Liver (tissue), 9 donors: ENCODE results near the gene PITPNC1. TPM values are rescaled to one million over a fixed set of nuclear protein-coding genes. Genes with fewer than 3 reads are reported as not detected.

Source experiments
- DNase-seq: peaks from one replicate; pipeline ENCODE4 v3.0.0-alpha.2; 2017; ENCODE audit warnings: low spot score
- H3K27ac ChIP-seq, 2 donors: one replicate each; pipeline ENCODE4 v1.7.0; 2013; ENCODE audit warnings: inconsistent platforms in 2 of 2, low read length in 2 of 2, control low read depth in 1 of 2, low read depth in 1 of 2, mild to moderate bottlenecking in 1 of 2
- H3K27me3 ChIP-seq, 4 donors: one replicate each; pipeline versions ENCODE4 v1.6.1 to v1.7.0; 2013; ENCODE audit warnings: low read length in 3 of 4, inconsistent platforms in 1 of 4, mild to moderate bottlenecking in 1 of 4, moderate library complexity in 1 of 4; ENCODE audit not compliant: control insufficient read depth in 4 of 4, insufficient read depth in 4 of 4
- H3K36me3 ChIP-seq, 4 donors: one replicate each; pipeline versions ENCODE4 v1.6.1 to v1.7.0; 2013; ENCODE audit warnings: low read length in 3 of 4, mild to moderate bottlenecking in 3 of 4, low read depth in 1 of 4, moderate library complexity in 1 of 4; ENCODE audit not compliant: control insufficient read depth in 4 of 4, insufficient read depth in 3 of 4
- H3K4me1 ChIP-seq, 4 donors: one replicate each; pipeline versions ENCODE4 v1.6.1 to v1.7.0; 2013; ENCODE audit warnings: low read length in 3 of 4, mild to moderate bottlenecking in 3 of 4, moderate library complexity in 1 of 4; ENCODE audit not compliant: control insufficient read depth in 4 of 4, insufficient read depth in 4 of 4
- H3K4me3 ChIP-seq, 3 donors: one replicate each; pipeline versions ENCODE4 v1.6.1 to v1.7.0; 2013; ENCODE audit warnings: low read length in 3 of 3, control low read depth in 1 of 3, low read depth in 1 of 3, mild to moderate bottlenecking in 1 of 3
- H3K9ac ChIP-seq, 2 donors: one replicate each; pipeline ENCODE4 v1.7.0; 2013; ENCODE audit warnings: low read length in 2 of 2, mild to moderate bottlenecking in 2 of 2, moderate library complexity in 2 of 2, control low read depth in 1 of 2, low read depth in 1 of 2
- H3K9me3 ChIP-seq, 4 donors: one replicate each; pipeline versions ENCODE4 v1.6.1 to v1.7.0; 2013; ENCODE audit warnings: low read length in 3 of 4; ENCODE audit not compliant: control insufficient read depth in 4 of 4
- CTCF ChIP-seq: fragments of 150-350 bp; IDR thresholded peaks from 2 replicates; pipeline ENCODE4 v1.5.1; 2017; ENCODE audit warnings: improper control_type of control experiment, low read depth, low read length; ENCODE audit not compliant: missing input control
- EGR1 ChIP-seq, 2 donors: IDR thresholded peaks; 2 replicates each; pipeline ENCODE4 v1.6.1; 2016 to 2018; ENCODE audit warnings: antibody characterized with exemption in 2 of 2, low read depth in 2 of 2
- FOXA1 ChIP-seq: IDR thresholded peaks from 2 replicates; pipeline ENCODE4 v1.6.1; 2016; ENCODE audit warnings: antibody characterized with exemption
- FOXA2 ChIP-seq: IDR thresholded peaks from 2 replicates; pipeline ENCODE4 v1.6.1; 2016; ENCODE audit warnings: antibody characterized with exemption
- GABPA ChIP-seq, 2 donors: IDR thresholded peaks in 1 of 2; conservative IDR thresholded peaks in 1 of 2; 2 replicates each; pipeline ENCODE4 v1.6.1; 2016; ENCODE audit warnings: antibody characterized with exemption in 2 of 2, mild to moderate bottlenecking in 1 of 2, moderate library complexity in 1 of 2
- HNF4A ChIP-seq, 2 donors: conservative IDR thresholded peaks; 2 replicates each; pipeline ENCODE4 v1.6.1; 2016; ENCODE audit warnings: antibody characterized with exemption in 2 of 2, mild to moderate bottlenecking in 2 of 2
- HNF4G ChIP-seq: IDR thresholded peaks from 2 replicates; pipeline ENCODE4 v1.6.1; 2016; ENCODE audit warnings: antibody characterized with exemption
- JUND ChIP-seq, 2 donors: IDR thresholded peaks; 2 replicates each; pipeline ENCODE4 v1.6.1; 2016; ENCODE audit warnings: antibody characterized with exemption in 2 of 2
- NR2F2 ChIP-seq: IDR thresholded peaks from 2 replicates; pipeline ENCODE4 v1.6.1; 2016; ENCODE audit warnings: antibody characterized with exemption
- RAD21 ChIP-seq, 2 donors: IDR thresholded peaks; 2 replicates each; pipeline ENCODE4 v1.6.1; 2016; ENCODE audit warnings: antibody characterized with exemption in 2 of 2, mild to moderate bottlenecking in 2 of 2
- REST ChIP-seq: IDR thresholded peaks from 2 replicates; pipeline ENCODE4 v1.6.1; 2016; ENCODE audit warnings: antibody characterized with exemption, mild to moderate bottlenecking
- RXRA ChIP-seq, 2 donors: IDR thresholded peaks; 2 replicates each; pipeline ENCODE4 v1.6.1; 2017 to 2018; ENCODE audit warnings: antibody characterized with exemption in 2 of 2, mild to moderate bottlenecking in 1 of 2
- SP1 ChIP-seq: IDR thresholded peaks from 2 replicates; pipeline ENCODE4 v1.6.1; 2018; ENCODE audit warnings: antibody characterized with exemption, mild to moderate bottlenecking
- TAF1 ChIP-seq: conservative IDR thresholded peaks from 2 replicates; pipeline ENCODE4 v1.6.1; 2016; ENCODE audit warnings: antibody characterized with exemption, mild to moderate bottlenecking
- YY1 ChIP-seq: IDR thresholded peaks from 2 replicates; pipeline ENCODE4 v1.6.1; 2016; ENCODE audit warnings: antibody characterized with exemption, mild to moderate bottlenecking
- WGBS: extraction: QIAGEN DNeasy Blood & Tissue Kit; methylation state at CpG from one replicate; pipeline ENCODE4 v1.1.7; 2013; 5-methylcytosine and 5-hydroxymethylcytosine counted together
- polyA plus RNA-seq, 2 donors: library from polyadenylated mRNA; stranded (reverse) in 1 of 2; unstranded in 1 of 2; fragments of 200-250 nt in 1 of 2; fragments of >200 nt in 1 of 2; fragmentation: Nextera tagmentation in 1 of 2; extraction: Ambion mirVana in 1 of 2; gene quantifications; one replicate each; pipeline versions ENCODE4 v1.2.1 to v1.2.3, GENCODE V29; 2013 to 2015
- total RNA-seq, 2 donors: library from RNA; depleted of rRNA; stranded (reverse); fragments of >200 nt; gene quantifications; one replicate each; pipeline ENCODE4 v1.2.3, GENCODE V29; 2014
- TF ChIP-seq, protein P1 (sequence below): IDR thresholded peaks from 2 replicates; pipeline ENCODE4 v1.6.1; 2016; ENCODE audit warnings: antibody characterized with exemption
- TF ChIP-seq, protein P2 (sequence below): IDR thresholded peaks from 2 replicates; pipeline ENCODE4 v1.6.1; 2016; ENCODE audit warnings: antibody characterized with exemption
- donor health status: healthy.
- donor health status: healthy.
- donor health status: healthy.
- donor health status: healthy.
- donor health status: healthy.

PITPNC1 gene
- total and polyA plus RNA-seq, 4 donors, result 2.3 to 10.2 (median 5.7) TPM

DNA sequence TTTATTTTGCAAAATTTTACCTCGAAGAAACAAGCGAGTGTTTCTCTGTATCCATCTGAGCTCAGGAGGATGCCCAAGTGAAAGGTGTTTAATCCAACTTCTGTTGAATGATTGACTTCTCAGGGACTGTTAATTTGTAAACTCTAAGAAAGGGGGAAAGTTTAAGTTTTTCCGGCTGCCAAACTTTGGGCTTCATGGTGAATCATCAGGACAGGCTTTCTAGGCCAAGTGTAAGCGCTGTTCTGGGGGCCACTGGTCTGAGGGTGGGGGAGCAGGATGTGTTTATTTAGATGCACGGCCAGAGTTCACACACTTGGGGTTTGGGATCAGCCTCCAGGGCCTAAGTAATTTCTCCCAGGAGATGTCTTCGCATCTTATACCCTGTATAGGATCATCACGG, 110.4 kb downstream of the PITPNC1 start:
- H3K27me3 ChIP-seq, result no peaks in the 10 kb centered on the region
- H3K4me1 ChIP-seq, result peaks cover 3 to 9% (median 6%) of the 10 kb centered on the region in 4 donors
- no peaks in the 10 kb centered on the region for H3K36me3 ChIP-seq
- 91% methylated on average over 7 of the region's 7 CpGs for WGBS
- no peak overlapping the region for H3K4me3 ChIP-seq
- TF ChIP-seq TAF1 (no peak), FOXA2 (no peak), YY1 (no peak)
- no peak for DNase-seq
- H3K27ac ChIP-seq, result no peak overlapping the region
- no peaks in the 10 kb centered on the region for H3K9me3 ChIP-seq
- no peak overlapping the region for H3K9ac ChIP-seq

GRCh38 chr17:67488161-67488560, 111.1 kb downstream of the PITPNC1 start:
- Histone ChIP-seq H3K4me1 (peaks cover 3 to 9% (median 6%) of the 10 kb centered on the region in 4 donors), H3K9me3 (no peaks in the 10 kb centered on the region), H3K4me3 (no peak overlapping the region), H3K27me3 (no peaks in the 10 kb centered on the region), H3K27ac (no peak overlapping the region), H3K36me3 (no peaks in the 10 kb centered on the region), H3K9ac (no peak overlapping the region)
- no peak for TF ChIP-seq REST
- TF ChIP-seq JUND (IDR thresholded peaks at IDR 0.05), result no peak
- no peak for TF ChIP-seq TAF1
- TF ChIP-seq RXRA (IDR thresholded peaks at IDR 0.05), result peak in 1 of 2 donors; percentile 24
- TF ChIP-seq HNF4A (conservative IDR thresholded peaks at IDR 0.05), result peak; percentile 55 to 61
- TF ChIP-seq HNF4G, result no peak
- no peak for TF ChIP-seq EGR1 (IDR thresholded peaks at IDR 0.05; ENCODE audit: low read depth in 2 of 2)
- TF ChIP-seq FOXA2, result no peak
- no peak for DNase-seq
- WGBS, result 42% methylated on average over 12 of the region's 12 CpGs

DNA sequence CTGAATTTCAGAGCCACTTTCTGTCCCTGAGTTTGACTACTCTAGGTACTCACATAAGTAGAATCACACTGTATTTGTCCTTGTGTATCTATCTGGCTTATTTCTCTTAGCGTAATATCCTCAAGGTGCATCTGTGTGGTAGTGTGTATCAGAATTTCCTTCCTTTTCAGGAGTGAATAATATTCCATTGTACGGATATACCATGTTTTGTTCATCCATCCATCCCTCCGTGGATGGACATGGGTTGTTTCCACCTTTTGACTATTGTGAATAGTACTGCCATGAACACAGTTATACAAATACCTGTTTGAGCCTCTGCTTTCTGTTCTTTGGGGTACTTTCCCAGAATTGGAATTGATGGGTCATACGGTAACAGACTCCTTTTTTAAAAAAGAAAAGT, 111.7 kb downstream of the PITPNC1 start:
- H3K4me1 ChIP-seq, result peaks cover 3 to 9% (median 6%) of the 10 kb centered on the region in 4 donors
- H3K4me3 ChIP-seq, result no peak overlapping the region
- H3K27me3 ChIP-seq, result no peaks in the 10 kb centered on the region
- no peak overlapping the region for H3K27ac ChIP-seq
- WGBS, result 98% methylated on average over 4 of the region's 4 CpGs
- no peaks in the 10 kb centered on the region for H3K9me3 ChIP-seq
- H3K9ac ChIP-seq, result no peak overlapping the region
- no peak for DNase-seq
- no peaks in the 10 kb centered on the region for H3K36me3 ChIP-seq
- TF ChIP-seq FOXA2 (no peak), RXRA (IDR thresholded peaks at IDR 0.05) (no peak), GABPA (IDR thresholded peaks at IDR 0.05 in 1 of 2, conservative IDR thresholded peaks at IDR 0.05 in 1 of 2) (no peak), TAF1 (no peak), CTCF (no peak), EGR1 (IDR thresholded peaks at IDR 0.05; ENCODE audit: low read depth in 2 of 2) (no peak), HNF4G (no peak), REST (no peak), FOXA1 (no peak), YY1 (no peak), RAD21 (IDR thresholded peaks at IDR 0.05) (no peak), SP1 (no peak), HNF4A (conservative IDR thresholded peaks at IDR 0.05) (no peak), NR2F2 (no peak)
- TF ChIP-seq, protein P1, sequence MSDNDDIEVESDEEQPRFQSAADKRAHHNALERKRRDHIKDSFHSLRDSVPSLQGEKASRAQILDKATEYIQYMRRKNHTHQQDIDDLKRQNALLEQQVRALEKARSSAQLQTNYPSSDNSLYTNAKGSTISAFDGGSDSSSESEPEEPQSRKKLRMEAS, result no peak
- TF ChIP-seq, protein P2, sequence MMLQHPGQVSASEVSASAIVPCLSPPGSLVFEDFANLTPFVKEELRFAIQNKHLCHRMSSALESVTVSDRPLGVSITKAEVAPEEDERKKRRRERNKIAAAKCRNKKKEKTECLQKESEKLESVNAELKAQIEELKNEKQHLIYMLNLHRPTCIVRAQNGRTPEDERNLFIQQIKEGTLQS, result no peak
